PFSK-1 (cell line): ENCODE results near the gene CLVS2.

Source experiments
- FOXP2 ChIP-seq: optimal IDR thresholded peaks from 2 replicates; pipeline ENCODE3; 2011; ENCODE audit warnings: borderline replicate concordance, control low read depth, inconsistent platforms; ENCODE audit not compliant: insufficient read depth; ENCODE audit errors: extremely low read length, extremely low read depth
- POLR2AphosphoS5 ChIP-seq: IDR thresholded peaks from 2 replicates; pipeline ENCODE4 v1.6.1; 2012; ENCODE audit warnings: low read depth, mild to moderate bottlenecking, control low read depth, low read length, moderate library complexity
- SIN3A ChIP-seq: IDR thresholded peaks from 2 replicates; pipeline ENCODE4 v1.6.1; 2012; ENCODE audit warnings: mild to moderate bottlenecking, low read length, moderate library complexity, borderline replicate concordance; ENCODE audit not compliant: insufficient read depth
- TAF1 ChIP-seq: IDR thresholded peaks from 2 replicates; pipeline ENCODE4 v1.6.1; 2012; ENCODE audit warnings: low read length, control low read depth, borderline replicate concordance; ENCODE audit not compliant: insufficient read depth
- TF ChIP-seq, protein P1 (sequence below), 2 experiments: IDR thresholded peaks; 2 replicates each; pipeline versions ENCODE4 v1.6.1 to v1.8.0; 2011 to 2012; ENCODE audit warnings: low read depth in 2 of 2, low read length in 2 of 2, control low read depth in 1 of 2, inconsistent platforms in 1 of 2, mild to moderate bottlenecking in 1 of 2, moderate library complexity in 1 of 2; ENCODE audit not compliant: insufficient read depth in 1 of 2

The CLVS2 gene

DNA sequence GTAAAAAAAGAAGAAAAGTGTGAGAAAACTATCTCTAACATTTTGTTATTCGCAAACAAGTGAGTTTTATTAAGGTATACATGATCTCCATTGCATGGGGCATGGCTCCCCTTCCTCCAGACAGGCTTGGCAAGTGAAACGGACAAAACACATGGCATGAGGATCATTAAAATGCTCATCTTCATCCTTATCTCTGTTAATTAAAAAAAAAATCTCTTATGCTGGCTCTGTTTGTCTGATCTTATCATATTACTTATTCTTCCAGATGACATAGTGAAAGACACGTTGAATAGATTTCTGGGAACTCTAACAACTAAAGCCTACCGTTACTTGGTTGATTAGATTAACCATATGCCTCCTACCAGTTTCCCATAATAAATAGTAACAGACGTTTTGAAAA, 89.4 kb downstream of the CLVS2 start:
- TF ChIP-seq FOXP2 (no peak), POLR2AphosphoS5 (no peak), SIN3A (no peak), TAF1 (no peak)
- TF ChIP-seq, protein P1, sequence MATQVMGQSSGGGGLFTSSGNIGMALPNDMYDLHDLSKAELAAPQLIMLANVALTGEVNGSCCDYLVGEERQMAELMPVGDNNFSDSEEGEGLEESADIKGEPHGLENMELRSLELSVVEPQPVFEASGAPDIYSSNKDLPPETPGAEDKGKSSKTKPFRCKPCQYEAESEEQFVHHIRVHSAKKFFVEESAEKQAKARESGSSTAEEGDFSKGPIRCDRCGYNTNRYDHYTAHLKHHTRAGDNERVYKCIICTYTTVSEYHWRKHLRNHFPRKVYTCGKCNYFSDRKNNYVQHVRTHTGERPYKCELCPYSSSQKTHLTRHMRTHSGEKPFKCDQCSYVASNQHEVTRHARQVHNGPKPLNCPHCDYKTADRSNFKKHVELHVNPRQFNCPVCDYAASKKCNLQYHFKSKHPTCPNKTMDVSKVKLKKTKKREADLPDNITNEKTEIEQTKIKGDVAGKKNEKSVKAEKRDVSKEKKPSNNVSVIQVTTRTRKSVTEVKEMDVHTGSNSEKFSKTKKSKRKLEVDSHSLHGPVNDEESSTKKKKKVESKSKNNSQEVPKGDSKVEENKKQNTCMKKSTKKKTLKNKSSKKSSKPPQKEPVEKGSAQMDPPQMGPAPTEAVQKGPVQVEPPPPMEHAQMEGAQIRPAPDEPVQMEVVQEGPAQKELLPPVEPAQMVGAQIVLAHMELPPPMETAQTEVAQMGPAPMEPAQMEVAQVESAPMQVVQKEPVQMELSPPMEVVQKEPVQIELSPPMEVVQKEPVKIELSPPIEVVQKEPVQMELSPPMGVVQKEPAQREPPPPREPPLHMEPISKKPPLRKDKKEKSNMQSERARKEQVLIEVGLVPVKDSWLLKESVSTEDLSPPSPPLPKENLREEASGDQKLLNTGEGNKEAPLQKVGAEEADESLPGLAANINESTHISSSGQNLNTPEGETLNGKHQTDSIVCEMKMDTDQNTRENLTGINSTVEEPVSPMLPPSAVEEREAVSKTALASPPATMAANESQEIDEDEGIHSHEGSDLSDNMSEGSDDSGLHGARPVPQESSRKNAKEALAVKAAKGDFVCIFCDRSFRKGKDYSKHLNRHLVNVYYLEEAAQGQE (IDR thresholded peaks at IDR 0.05; ENCODE audit: insufficient read depth in 1 of 2, low read depth in 2 of 2, low read length in 2 of 2), result no peak

DNA sequence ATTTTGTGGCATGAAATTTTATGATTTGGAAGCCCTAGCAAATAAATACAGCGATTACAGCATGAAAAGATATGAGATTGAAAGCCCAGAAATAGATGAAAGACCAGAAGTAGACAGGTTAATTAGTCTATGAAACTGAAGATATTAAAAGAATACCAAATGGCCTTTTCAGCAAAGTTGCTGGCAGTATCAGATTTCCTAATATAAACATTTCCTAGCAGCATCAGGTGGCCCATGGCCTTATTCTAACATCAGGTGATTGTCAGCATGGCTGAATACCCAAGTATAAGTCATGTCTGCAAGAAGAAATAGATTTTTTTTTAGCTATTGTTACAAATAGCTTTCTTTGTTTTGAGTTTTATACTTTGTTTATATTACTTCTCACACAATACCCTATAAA, 93.2 kb downstream of the CLVS2 start:
- TF ChIP-seq TAF1 (no peak), POLR2AphosphoS5 (no peak), SIN3A (no peak), FOXP2 (no peak)
- TF ChIP-seq, protein P1 (IDR thresholded peaks at IDR 0.05; ENCODE audit: insufficient read depth in 1 of 2, low read depth in 2 of 2, low read length in 2 of 2), result no peak

DNA sequence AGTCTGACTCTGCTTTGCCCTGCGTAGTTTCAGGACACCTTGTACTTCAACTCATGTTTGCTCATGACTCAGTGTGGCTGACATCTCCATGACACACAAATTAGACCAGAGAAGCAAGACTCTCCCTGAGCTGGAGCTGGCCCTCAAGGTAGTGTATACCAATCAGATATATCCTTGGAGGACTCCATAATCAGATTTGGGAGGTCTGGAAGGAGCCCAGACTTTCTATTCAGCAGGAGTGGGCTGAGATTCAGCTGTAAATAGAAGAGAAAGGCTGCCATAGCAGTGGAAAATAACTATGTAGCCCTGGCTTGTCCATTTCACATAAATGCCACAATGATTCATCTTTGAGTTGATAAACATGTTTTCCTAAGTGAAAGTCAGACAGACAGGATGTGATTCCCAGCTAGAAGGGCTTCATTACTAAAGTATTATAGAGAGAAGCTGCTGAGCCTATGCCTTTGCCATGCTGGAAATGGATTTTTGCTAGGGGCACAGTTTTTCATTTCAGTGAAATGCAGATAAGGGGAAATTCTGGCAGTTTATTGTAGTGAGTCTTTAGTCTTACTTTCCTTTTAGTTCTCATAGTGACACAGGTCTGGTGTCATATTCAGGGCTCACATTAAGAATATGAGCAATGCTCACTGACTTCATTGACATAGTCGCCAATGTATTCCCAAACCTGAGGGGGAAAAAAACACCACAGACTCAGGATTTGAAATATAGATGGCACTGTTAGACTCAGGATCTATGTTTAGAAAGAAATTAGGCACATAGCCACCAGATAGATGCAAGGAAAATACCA, 95.3 kb downstream of the CLVS2 start:
- TF ChIP-seq, protein P1 (IDR thresholded peaks at IDR 0.05; ENCODE audit: insufficient read depth in 1 of 2, low read depth in 2 of 2, low read length in 2 of 2), result no peak
- TF ChIP-seq POLR2AphosphoS5, result no peak
- no peak for TF ChIP-seq SIN3A
- TF ChIP-seq FOXP2, result no peak
- no peak for TF ChIP-seq TAF1

DNA sequence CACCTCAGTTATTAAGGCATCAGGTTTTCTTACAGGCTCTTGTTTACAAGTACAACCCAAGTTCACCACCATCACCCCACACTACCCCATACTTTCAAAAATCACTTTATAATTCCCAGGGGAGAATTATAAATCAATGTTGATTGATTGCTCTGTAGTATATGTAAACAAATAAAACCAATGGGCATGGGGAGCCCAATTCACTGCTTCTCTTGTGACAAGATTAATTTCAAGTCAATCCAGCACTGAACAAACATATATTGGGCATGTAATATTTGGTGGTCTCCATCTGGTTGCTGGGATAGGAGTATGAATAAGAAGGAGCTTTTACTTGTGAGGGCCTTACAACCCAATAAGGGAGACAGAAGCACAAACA, 95.8 kb downstream of the CLVS2 start:
- TF ChIP-seq FOXP2 (no peak), POLR2AphosphoS5 (no peak), SIN3A (no peak), TAF1 (no peak)
- TF ChIP-seq, protein P1 (IDR thresholded peaks at IDR 0.05; ENCODE audit: insufficient read depth in 1 of 2, low read depth in 2 of 2, low read length in 2 of 2), result no peak
